HuH-7 (cell line): ENCODE measurements around the gene CASP7.
"Not testable (repeated sequence)": the region's sequence is repeated elsewhere in the genome, so short reads cannot be mapped to it uniquely, and the experiment has no call there.

Source experiments
- DNase-seq: peaks from one replicate; pipeline ENCODE4 v3.0.0; 2011; ENCODE audit warnings: low spot score

The CASP7 gene

GRCh38 chr10:113754125-113754524 lies 74.4 kb downstream of the CASP7 start:
- DNase-seq: no peak

- no peak for DNase-seq
Measured at GRCh38 chr10:113754768-113755167, 75.1 kb downstream of the CASP7 start.

GRCh38 chr10:113756940-113757543 lies 77.3 kb downstream of the CASP7 start:
- DNase-seq: no peak

GRCh38 chr10:113762083-113762482 lies 82.4 kb downstream of the CASP7 start:
- DNase-seq: no peak

GRCh38 chr10:113764582-113764981 lies 84.9 kb downstream of the CASP7 start:
- no peak for DNase-seq

- no peak for DNase-seq
Measured at GRCh38 chr10:113765910-113766309, 86.2 kb downstream of the CASP7 start.

- DNase-seq: no peak
Measured at GRCh38 chr10:113767222-113767621, 87.5 kb downstream of the CASP7 start.

GRCh38 chr10:113770346-113770745 lies 90.6 kb downstream of the CASP7 start:
- no peak for DNase-seq

GRCh38 chr10:113771131-113771530 lies 91.4 kb downstream of the CASP7 start:
- DNase-seq: not testable (repeated sequence)

GRCh38 chr10:113775686-113776294 lies 96.1 kb downstream of the CASP7 start:
- no peak for DNase-seq

- no peak for DNase-seq
Measured at GRCh38 chr10:113776553-113776952, 96.8 kb downstream of the CASP7 start.
